GM20431 (cell line): Measurements from ENCODE around the gene IL25.

Experiments
- in situ Hi-C: fragments of 300-500 bp; cut with MseI, MboI; formaldehyde crosslinking; loops from one replicate; pipeline ENCODE4 v1.15.0; 2020; ENCODE audit warnings: low sequenced_read_pairs; ENCODE audit not compliant: unreplicated experiment

IL25 gene

DNA sequence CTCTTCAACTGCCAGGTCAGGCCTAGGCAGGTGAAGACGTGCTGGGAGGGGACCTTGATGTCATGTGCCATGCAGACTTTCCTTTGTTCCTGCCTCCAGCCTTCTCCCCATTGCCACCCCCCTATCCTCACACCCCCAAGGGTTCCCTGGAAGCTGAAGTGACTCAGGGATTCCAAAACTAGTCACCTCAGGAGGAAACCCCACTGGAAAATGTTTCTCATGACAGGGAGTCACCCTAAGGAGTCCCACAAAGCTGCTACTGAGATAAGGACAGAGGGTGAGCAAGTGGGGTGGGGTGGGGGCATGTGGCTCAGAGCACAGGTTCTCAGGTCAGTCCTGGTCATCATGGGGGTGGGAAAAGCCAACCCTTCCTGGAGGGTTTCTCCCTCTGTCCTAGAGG lies 2.4 kb upstream of the IL25 start:
- in situ Hi-C loops = no loop called here

- in situ Hi-C loops = no loop called here
Measured at GRCh38 chr14:23371865-23372264, 744 bp upstream of the IL25 start.

- in situ Hi-C loops = no loop called here
Measured at GRCh38 chr14:23373041-23373440, 432 bp downstream of the IL25 start.

DNA sequence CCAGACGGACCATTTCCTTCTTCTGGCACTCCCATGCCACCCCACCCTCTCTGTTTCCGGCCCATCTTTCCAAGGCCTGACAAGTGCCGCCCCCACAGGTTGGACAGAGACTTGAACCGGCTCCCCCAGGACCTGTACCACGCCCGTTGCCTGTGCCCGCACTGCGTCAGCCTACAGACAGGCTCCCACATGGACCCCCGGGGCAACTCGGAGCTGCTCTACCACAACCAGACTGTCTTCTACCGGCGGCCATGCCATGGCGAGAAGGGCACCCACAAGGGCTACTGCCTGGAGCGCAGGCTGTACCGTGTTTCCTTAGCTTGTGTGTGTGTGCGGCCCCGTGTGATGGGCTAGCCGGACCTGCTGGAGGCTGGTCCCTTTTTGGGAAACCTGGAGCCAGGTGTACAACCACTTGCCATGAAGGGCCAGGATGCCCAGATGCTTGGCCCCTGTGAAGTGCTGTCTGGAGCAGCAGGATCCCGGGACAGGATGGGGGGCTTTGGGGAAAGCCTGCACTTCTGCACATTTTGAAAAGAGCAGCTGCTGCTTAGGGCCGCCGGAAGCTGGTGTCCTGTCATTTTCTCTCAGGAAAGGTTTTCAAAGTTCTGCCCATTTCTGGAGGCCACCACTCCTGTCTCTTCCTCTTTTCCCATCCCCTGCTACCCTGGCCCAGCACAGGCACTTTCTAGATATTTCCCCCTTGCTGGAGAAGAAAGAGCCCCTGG lies 3.1 kb downstream of the IL25 start:
- in situ Hi-C loops = no loop called here

GRCh38 chr14:23376482-23377197 lies 4.0 kb downstream of the IL25 start, which contains the start of gene CMTM5:
Gene CMTM5, plus strand, starts transcription at chr14:23377046. Its CDS starts 206 bp downstream, at chr14:23377252.
- in situ Hi-C loops = no loop called here

DNA sequence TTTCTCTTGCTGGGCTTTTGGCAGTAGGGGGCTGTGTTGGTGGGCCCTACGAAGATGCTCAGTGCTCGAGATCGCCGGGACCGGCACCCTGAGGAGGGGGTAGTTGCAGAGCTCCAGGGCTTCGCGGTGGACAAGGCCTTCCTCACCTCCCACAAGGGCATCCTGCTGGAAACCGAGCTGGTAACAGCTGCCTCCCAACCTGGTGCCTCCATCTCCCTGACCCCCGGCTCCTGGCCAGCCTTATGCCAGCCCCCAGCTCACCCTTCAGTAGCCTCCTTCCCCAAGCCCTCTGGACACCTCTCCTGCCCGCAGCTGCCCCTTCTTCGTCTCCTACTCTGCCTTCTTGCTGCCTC lies 4.6 kb downstream of the IL25 start:
- in situ Hi-C loops = no loop called here

GRCh38 chr14:23377573-23378563 lies 5.3 kb downstream of the IL25 start:
- in situ Hi-C loops = no loop called here

DNA sequence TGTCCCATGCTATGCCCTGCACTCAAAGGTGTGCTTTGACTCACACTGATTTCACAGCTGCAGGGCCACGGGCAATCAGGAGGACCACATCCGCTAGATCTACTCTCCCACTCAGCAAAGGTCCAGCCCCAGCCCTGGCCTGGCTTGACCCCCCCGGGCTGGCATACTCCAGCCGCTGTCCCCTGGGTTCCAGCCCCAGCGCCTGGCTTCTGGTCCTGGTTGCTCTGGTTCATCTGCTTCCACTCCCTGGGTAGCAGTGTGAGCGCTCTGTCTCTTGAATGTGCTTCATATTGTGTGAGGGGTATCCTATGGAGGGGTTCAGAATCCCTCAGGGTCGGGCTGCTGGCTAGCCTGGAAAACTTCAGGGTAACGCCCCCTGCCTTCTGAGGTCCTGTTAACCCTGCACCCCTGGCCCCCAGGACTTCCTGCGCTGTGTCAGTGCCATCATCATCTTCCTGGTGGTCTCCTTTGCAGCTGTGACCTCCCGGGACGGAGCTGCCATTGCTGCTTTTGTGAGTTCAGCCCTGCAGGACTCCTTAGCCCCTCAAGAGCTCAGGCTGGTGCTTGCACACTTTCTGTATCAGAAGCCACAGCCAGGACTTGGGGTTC lies 6.1 kb downstream of the IL25 start:
- in situ Hi-C loops = no loop called here

- in situ Hi-C loops = no loop called here
Measured at GRCh38 chr14:23379366-23380196, 7.0 kb downstream of the IL25 start.

- in situ Hi-C loops = no loop called here
Measured at GRCh38 chr14:23380197-23380914, 7.7 kb downstream of the IL25 start.

DNA sequence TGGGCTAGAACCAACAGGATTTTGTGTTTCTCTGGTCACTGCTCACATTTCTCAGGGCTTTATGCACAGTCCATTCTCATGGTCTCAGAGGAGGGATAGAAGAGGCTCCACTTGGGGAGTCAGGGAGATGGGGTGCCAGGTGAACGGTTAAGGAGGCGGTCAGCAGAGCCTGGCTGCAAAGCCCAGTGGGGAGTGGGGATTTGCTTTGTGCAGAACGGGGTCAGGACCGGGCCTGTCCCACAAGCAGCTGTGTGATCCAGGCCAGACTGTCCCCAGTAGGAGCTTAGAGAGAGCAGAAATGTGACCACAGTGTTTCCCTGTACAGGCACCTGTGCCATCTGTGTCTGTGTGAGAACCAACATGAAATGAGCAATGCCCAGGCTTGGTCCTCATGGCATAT lies 8.4 kb downstream of the IL25 start:
- in situ Hi-C loops = no loop called here

GRCh38 chr14:23381871-23382270 lies 9.3 kb downstream of the IL25 start:
- in situ Hi-C loops = no loop called here

- in situ Hi-C loops = no loop called here
Measured at GRCh38 chr14:23382276-23382675, 9.7 kb downstream of the IL25 start.

- in situ Hi-C loops = no loop called here
Measured at GRCh38 chr14:23382731-23383440, 10.3 kb downstream of the IL25 start.

GRCh38 chr14:23384364-23385080 lies 11.9 kb downstream of the IL25 start:
- in situ Hi-C loops = no loop called here

- in situ Hi-C loops = no loop called here
Measured at GRCh38 chr14:23385244-23385641, 12.6 kb downstream of the IL25 start.

DNA sequence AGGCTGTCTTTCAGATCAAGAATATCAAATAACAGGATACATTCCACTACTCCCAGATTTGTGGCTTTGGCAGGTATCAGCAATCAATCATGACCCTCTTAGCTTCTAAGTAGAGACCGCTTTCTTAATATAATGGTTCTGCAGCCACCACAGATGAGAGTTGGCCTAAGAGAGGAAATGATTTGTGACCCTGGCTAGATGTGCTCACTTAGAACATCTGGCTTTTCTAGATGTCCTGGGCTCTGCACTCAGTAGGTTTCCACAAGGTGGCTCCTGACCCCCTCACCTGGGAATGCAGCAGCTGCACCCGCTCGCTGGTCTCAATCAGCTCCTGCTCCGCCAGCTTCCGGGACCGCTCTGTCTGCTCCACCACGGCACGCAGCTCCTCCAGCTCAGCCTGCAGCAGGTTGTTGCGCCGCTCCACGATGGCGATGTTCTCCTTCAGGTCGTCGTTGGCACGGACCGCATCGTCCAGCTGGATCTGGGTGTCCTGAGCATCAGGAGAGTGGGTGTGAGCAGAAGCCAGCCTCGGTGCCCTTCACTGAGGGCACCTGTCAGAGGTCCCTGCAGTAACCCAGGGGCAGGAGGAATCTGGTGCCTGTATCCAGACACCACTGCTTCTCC lies 13.1 kb downstream of the IL25 start:
- in situ Hi-C loops = no loop called here
